ENCODE measurements around the gene ANO3.

DNA sequence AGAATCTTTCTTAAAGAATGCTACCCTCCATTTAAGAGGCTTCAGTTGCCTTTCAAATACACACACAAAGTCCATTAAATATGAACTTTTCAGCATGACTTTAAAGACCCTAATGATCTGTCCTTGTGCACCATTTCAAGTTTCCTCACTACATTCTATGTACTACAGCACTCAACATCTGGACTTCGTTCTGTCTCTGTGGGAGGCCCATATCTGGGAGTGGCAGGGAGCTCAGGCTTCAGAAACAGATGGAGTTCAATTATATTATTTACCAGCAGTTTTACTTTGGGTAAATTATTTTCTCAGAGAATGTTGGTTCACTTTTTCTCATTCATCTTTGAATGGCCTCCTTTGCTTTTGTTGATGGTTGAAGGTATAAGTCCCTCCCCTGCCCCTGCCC is 67.4 kb downstream of the ANO3 start:
- no peak for TF ChIP-seq POLR2A (IDR thresholded peaks at IDR 0.05; ENCODE audit: low read length)
- TF ChIP-seq GATA1 (IDR thresholded peaks at IDR 0.05; ENCODE audit: low read depth, low read length): no peak
